Aorta (tissue), 5 donors: ENCODE measurements around the gene RNU1-1. TPM values are rescaled to one million over a fixed set of nuclear protein-coding genes. Genes with fewer than 3 reads are reported as not detected.
"Not testable (repeated sequence)": the region's sequence is repeated elsewhere in the genome, so short reads cannot be mapped to it uniquely, and the experiment has no call there.

ENCODE experiments used
- ATAC-seq: fragments of 200-7000 bp; cut with Tn5 transposase; one replicate; pipeline ENCODE4 v1.9.1; 2022; ENCODE audit warnings: moderate library complexity; ENCODE audit not compliant: low FRiP score
- DNase-seq, 2 donors: peaks; one replicate each; pipeline ENCODE4 v3.0.0-alpha.2; 2020
- H3K27ac ChIP-seq, 2 donors: one replicate each; pipeline ENCODE4 v1.5.1; 2013; ENCODE audit warnings: low read length in 2 of 2, mild to moderate bottlenecking in 2 of 2, moderate library complexity in 2 of 2, control low read depth in 1 of 2, inconsistent platforms in 1 of 2, low read depth in 1 of 2
- H3K27me3 ChIP-seq, 2 donors: one replicate each; pipeline ENCODE4 v1.6.1; 2013; ENCODE audit warnings: control low read depth in 1 of 2, low read length in 1 of 2, mild to moderate bottlenecking in 1 of 2, moderate library complexity in 1 of 2; ENCODE audit not compliant: insufficient read depth in 2 of 2, control insufficient read depth in 1 of 2
- H3K36me3 ChIP-seq, 2 donors: one replicate each; pipeline ENCODE4 v1.6.1; 2013; ENCODE audit warnings: control low read depth in 1 of 2, low read length in 1 of 2, mild to moderate bottlenecking in 1 of 2; ENCODE audit not compliant: insufficient read depth in 2 of 2, control insufficient read depth in 1 of 2
- H3K4me1 ChIP-seq, 2 donors: one replicate each; pipeline ENCODE4 v1.6.1; 2013; ENCODE audit warnings: low read length in 2 of 2, control low read depth in 1 of 2, mild to moderate bottlenecking in 1 of 2, moderate library complexity in 1 of 2; ENCODE audit not compliant: insufficient read depth in 2 of 2, control insufficient read depth in 1 of 2
- H3K4me3 ChIP-seq, 2 donors: one replicate each; pipeline ENCODE4 v1.5.1; 2013; ENCODE audit warnings: low read length in 2 of 2, control low read depth in 1 of 2, mild to moderate bottlenecking in 1 of 2
- H3K9me3 ChIP-seq: one replicate; pipeline ENCODE4 v1.6.1; 2013; ENCODE audit warnings: mild to moderate bottlenecking, low read length; ENCODE audit not compliant: control insufficient read depth
- WGBS, 2 donors: extraction: QIAGEN DNeasy Blood & Tissue Kit; methylation state at CpG; one replicate each; pipeline ENCODE4 v1.1.7; 2013; 5-methylcytosine and 5-hydroxymethylcytosine counted together
- intact Hi-C, 2 donors: fragments of 100-400 bp; cut with DNase I; formaldehyde crosslinking; loops; one replicate each; pipeline versions ENCODE4 v1.14.2 to v1.15.0; 2022
- polyA plus RNA-seq, 2 donors: library from polyadenylated mRNA; stranded (reverse); fragments of 200-250 nt; gene quantifications; one replicate each; pipeline ENCODE4 v1.2.3, GENCODE V29; 2013
- total RNA-seq, 2 donors: library from RNA; stranded (reverse); fragmentation: NEBNext Ultra II Directional; extraction: Animal tissue kit (Norgen Biotek cat#: 25700); gene quantifications; one replicate each; pipeline ENCODE4 v1.2.1, GENCODE V29; 2021
- donor health status: healthy with polysubstance abuse.
- donor health status: Bipolar disorder and iron deficiency.
- donor health status: DM: no; HTN: no; CAD: no.
- donor health status: DM: no; HTN: no; CAD: no.
- donor health status: DM: yes; HTN: yes; CAD: no.

Gene RNU1-1
- total and polyA plus RNA-seq, 4 donors, result 7,231 to 8,154 TPM; not detected in 2

DNA sequence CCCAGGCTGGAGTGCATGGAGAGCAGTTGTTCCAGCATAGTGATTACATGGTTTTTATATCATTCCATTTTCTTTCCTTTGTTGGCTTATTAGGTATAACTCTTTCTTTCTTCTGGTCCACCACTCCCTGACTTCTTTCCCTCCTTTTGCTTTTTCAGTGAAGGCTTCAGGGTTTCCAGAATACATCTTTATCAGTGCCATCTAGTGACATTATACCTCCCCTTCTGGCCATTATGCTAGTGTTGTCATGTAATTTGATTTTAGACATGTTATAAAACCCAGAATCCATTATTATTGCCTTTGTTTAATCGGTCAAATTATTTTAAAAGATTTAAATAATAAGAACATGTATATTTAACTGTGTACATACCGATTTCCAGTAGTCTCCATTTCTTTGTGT lies 10.6 kb downstream of the RNU1-1 start:
- no peak for ATAC-seq
- intact Hi-C loops, result no loop called here

DNA sequence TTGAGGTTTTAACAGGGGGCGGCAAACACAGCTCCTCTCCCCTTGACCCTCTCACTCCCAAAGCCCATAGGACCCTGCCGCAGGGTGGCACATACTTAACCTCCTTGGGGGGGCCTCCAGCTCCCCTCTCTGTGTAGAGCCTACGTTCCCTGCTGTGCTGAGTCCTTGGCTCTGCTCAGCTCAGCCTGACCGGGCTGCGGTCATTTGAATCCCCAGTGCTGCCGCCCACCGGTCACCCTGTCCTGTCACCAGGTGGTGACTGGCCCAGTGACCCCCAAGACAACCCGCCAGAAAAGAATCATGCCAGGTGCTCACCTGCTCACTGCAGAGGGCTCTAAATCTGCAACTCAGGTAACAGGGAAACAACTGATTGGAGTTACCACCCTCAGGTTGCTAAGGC lies 12.6 kb downstream of the RNU1-1 start:
- ATAC-seq, H3K4me1 ChIP-seq, intact Hi-C loops, H3K36me3 ChIP-seq, H3K4me3 ChIP-seq, H3K9me3 ChIP-seq, H3K27me3 ChIP-seq, H3K27ac ChIP-seq: not testable (repeated sequence)
- WGBS, 2 donors, result 80 to 81% methylated on average over 8 of the region's 8 CpGs
- DNase-seq, result peak in 1 of 2 donors; percentile 68

More for the DNA sequence above, 10.6 kb downstream of the RNU1-1 start:
- Histone ChIP-seq H3K27ac (no peak overlapping the region), H3K9me3 (peaks cover 2% of the 10 kb centered on the region), H3K4me3 (no peak overlapping the region), H3K36me3 (no peaks in the 10 kb centered on the region), H3K4me1 (no peaks in the 10 kb centered on the region), H3K27me3 (no peaks in the 10 kb centered on the region)
- DNase-seq, result no peak
- WGBS, 2 donors, result 74 to 81% methylated on average over 2 of the region's 2 CpGs

DNA sequence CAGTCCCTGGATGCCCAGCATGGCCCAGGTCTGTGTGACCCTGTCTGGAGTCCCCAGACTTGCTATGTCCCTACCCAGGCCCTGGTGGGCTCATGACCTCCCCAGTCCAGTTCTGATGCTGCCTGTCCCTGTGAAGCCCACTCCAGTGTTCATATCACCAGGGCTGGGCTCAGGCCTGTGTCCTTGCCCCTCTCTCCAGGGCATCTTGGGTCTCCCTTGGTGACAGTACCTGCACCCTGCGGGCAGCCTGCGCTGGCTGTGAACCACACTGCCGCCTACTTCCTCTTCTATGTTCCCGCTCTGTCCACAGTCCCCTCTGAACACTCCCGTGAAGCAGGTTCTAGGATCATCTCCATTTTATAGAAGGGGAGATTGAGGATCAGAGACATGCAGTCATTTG lies 13.1 kb downstream of the RNU1-1 start:
- H3K27me3 ChIP-seq, H3K9me3 ChIP-seq, intact Hi-C loops, H3K4me3 ChIP-seq, ATAC-seq, H3K36me3 ChIP-seq, H3K27ac ChIP-seq, H3K4me1 ChIP-seq: not testable (repeated sequence)
- peak in 1 of 2 donors; percentile 71 for DNase-seq
- WGBS, 2 donors, result 93% methylated on average over 5 of the region's 5 CpGs

DNA sequence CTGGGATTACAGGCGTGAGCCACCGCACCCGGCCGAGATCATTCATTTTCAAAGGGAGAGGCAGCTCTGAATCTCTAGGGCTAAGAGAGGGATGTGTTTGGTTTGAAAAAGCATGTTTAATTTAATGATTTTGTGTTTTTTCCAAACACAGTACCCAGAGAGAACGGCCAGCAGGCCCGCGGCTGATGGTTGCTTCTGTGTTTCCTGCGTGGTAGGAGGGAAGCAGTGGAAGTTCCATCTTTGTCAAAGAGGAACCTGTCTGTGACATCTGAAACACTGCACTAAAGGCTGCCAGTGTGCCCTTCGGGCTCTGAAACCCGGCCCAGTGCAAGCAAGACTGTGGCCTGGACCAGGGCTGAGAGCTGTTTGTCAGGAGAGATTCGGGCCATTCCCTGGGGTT lies 13.6 kb downstream of the RNU1-1 start:
- intact Hi-C loops, H3K36me3 ChIP-seq, H3K4me1 ChIP-seq, H3K9me3 ChIP-seq, ATAC-seq, H3K4me3 ChIP-seq, H3K27ac ChIP-seq, H3K27me3 ChIP-seq: not testable (repeated sequence)
- DNase-seq, result peak in 1 of 2 donors; percentile 62
- 90 to 93% methylated on average over 11 of the region's 11 CpGs for WGBS, 2 donors

DNA sequence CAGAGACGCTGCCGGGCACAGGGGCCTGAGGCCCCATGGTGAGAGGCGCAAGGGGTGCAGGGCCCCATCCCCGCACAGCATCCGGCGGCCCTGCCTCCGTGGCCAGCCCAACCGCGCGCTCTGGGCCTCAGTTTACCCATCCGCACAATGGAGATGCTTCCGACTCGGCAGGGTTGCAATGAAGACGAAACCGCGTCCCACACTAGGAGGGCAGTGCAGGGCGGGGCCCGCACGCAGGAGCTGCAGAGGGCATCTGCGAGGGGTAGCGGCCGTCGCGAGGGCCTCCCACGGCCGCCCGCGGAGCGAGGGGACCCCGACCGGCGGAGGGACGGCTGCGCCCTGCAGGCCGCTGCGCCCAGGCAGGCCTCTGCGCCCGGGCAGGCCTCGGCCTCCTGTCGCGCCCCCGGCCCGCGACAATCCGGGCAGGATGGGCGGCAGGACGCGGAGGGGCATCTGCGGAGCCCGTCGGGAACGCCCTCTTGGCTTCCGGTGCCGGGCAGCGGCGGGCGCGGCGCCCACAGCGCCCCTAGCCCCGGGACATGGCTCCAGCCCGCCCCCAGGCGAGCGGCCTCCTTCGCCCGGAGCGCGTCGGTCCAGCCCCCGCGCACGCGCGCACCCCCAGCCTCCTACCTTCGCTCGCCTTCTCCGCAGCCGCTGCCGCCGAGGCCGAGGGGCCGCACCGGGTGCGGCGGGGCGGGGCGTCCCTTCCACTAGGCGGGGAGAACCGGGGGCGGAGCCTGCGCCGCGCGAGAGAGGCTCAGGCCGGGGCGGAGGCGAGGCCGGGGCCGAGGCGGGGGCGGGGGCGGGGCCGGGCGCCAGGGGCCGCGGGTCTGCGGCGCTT lies 15.3 kb downstream of the RNU1-1 start:
- H3K36me3 ChIP-seq, result no peaks in the 10 kb centered on the region
- WGBS, 2 donors, result 1% methylated on average over 58 to 108 of the region's 108 CpGs
- no peaks in the 10 kb centered on the region for H3K4me1 ChIP-seq
- no peaks in the 10 kb centered on the region for H3K27me3 ChIP-seq
- H3K27ac ChIP-seq, result peak overlapping the region; percentile 28 to 37
- intact Hi-C loops, result no loop called here
- no peaks in the 10 kb centered on the region for H3K9me3 ChIP-seq
- DNase-seq (peak; percentile 92 to 96), ATAC-seq (peak; percentile 91)
- peak overlapping the region; percentile 51 to 66 for H3K4me3 ChIP-seq

DNA sequence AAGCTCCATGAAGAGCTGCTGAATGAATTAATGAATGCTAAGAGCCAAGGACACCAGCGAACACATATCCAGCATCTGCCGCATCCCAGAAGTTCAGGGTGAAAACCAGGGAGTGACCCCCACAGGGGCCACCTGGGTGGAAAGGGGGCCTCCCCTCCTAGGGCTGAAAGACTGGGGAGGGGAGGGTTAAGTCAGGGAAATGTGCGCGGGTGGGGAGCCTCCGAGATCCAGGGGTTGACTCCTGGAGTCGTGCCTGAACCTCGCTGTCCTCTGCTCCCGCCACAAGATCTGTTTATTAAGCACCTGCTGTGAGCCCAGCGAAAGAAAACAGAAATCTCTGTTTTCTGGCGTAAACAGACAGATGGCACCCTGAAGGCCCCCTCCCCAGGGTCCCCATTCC lies 16.0 kb downstream of the RNU1-1 start:
- H3K27ac ChIP-seq, result not testable (repeated sequence)

DNA sequence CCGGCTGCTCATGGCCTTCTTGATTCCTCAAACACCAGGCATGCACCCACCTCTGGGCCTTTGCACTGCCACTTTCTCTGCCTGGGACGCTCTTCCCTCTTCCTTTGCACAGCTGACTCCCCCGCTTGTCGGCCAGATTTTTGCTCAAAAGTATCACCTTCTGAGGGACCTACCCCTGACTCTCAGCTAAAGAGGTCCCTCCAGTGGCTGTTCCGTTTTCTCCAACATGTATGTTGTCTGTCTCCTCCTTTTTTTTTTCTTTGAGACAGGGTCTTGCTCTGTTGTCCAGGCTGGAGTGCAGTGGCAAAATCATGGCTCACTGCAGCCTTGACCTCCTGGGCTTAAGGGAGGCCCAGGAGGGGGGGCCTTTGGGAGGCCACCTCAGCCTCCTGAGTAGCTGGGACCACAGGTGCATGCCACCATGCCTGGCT lies 16.6 kb downstream of the RNU1-1 start:
- peak in 1 of 2 donors; percentile 39 for DNase-seq
- H3K27ac ChIP-seq, H3K27me3 ChIP-seq, H3K36me3 ChIP-seq, H3K4me1 ChIP-seq, ATAC-seq, intact Hi-C loops, H3K9me3 ChIP-seq, H3K4me3 ChIP-seq: not testable (repeated sequence)
- 89 to 92% methylated on average over 5 of the region's 5 CpGs for WGBS, 2 donors

More for the DNA sequence above, 16.0 kb downstream of the RNU1-1 start:
- intact Hi-C loops, ATAC-seq, H3K36me3 ChIP-seq, H3K27me3 ChIP-seq, H3K4me3 ChIP-seq, H3K9me3 ChIP-seq, H3K4me1 ChIP-seq: not testable (repeated sequence)
- peak in 1 of 2 donors; percentile 41 for DNase-seq
- 36 to 37% methylated on average over 10 of the region's 10 CpGs for WGBS, 2 donors

DNA sequence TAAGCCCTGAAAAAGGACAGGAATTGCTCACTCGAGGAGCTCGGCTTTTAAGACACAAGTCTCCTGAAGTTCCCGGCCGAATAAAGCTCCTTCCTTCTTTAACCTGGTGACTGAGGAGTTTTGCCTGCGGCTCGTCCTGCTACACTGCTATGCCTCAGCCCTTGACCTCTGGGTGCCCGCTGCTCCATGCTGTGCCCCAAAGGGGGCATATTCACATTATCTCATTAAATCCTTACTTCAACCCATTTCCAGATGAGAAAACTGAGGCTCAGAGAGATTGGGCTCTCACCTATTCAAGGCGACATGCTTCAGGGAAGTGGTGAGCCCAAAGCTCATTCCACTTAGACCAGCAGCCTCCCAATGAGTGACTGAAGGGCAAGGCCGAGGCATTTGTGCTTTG lies 20.4 kb downstream of the RNU1-1 start:
- H3K4me1 ChIP-seq, H3K4me3 ChIP-seq, H3K36me3 ChIP-seq, H3K9me3 ChIP-seq, intact Hi-C loops, ATAC-seq, H3K27me3 ChIP-seq, H3K27ac ChIP-seq: not testable (repeated sequence)
- DNase-seq, result peak in 1 of 2 donors; percentile 51
- 78 to 92% methylated on average over 9 of the region's 9 CpGs for WGBS, 2 donors

DNA sequence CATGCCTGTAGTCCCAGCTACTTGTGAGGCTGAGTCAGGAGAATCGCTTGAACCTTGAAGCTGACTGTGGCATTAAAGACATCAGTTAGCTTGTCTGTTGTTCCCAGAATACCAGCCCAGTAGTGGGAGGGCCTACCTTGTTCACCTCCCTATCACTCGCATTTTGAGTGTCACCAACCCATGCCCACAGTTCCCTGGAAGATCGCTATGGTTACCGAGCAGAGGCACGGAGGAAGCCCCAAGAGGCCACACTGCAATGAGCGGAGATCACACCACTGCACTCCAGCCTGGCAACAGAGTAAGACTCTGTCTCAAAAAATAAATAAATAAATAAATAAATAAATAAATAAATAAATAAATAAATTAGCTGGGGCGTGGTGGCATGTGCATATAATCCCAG lies 21.1 kb downstream of the RNU1-1 start:
- 83 to 87% methylated on average over 7 of the region's 7 CpGs for WGBS, 2 donors
- H3K4me1 ChIP-seq, H3K9me3 ChIP-seq, DNase-seq, H3K36me3 ChIP-seq, H3K27ac ChIP-seq, H3K27me3 ChIP-seq, intact Hi-C loops, H3K4me3 ChIP-seq, ATAC-seq: not testable (repeated sequence)
